Panc1 (cell line): ENCODE data around the gene SHROOM3. TPM values are rescaled to one million over a fixed set of nuclear protein-coding genes. Genes with fewer than 3 reads are reported as not detected.
A peak's percentile ranks its signal among the peaks of the same experiment; 100 is the strongest.

Experiments
- ATAC-seq: fragments of 200-7000 bp; cut with Tn5 transposase; 2 replicates; pipeline ENCODE4 v1.9.1; 2020; ENCODE audit warnings: mild to moderate bottlenecking, moderate library complexity
- BruUV-seq: library from RNA; stranded (reverse); fragments of 400-500 nt; replicated peaks from 2 replicates; lab custom pipeline; 2021; lab: Mats Ljungman, UMichigan
- CTCF ChIA-PET: fragments of 300-600 bp; sonication (Branson Sonifier 250); formaldehyde crosslinking; loops from one replicate; lab custom pipeline; 2022; ENCODE audit warnings: antibody characterized with exemption; lab: Charles Lee
- POLR2A ChIA-PET: fragments of 300-600 bp; sonication (Branson Sonifier 250); formaldehyde crosslinking; loops from one replicate; lab custom pipeline; 2022; ENCODE audit warnings: antibody characterized with exemption; lab: Charles Lee
- DNase-seq: peaks from one replicate; pipeline ENCODE4 v3.0.0-alpha.2; 2010; ENCODE audit warnings: low read depth, low spot score
- H3K27ac ChIP-seq: 2 replicates; pipeline ENCODE4 v1.5.1; 2011; ENCODE audit warnings: mild to moderate bottlenecking, low read length, inconsistent platforms
- H3K27me3 ChIP-seq: fragments of 200-500 bp; sonication (Bioruptor generic); 2 replicates; pipeline ENCODE4 v1.6.0; 2014; ENCODE audit warnings: low read length, inconsistent platforms; ENCODE audit not compliant: control insufficient read depth, insufficient read depth
- H3K36me3 ChIP-seq: fragments of 200-500 bp; sonication (Bioruptor generic); 2 replicates; pipeline ENCODE4 v1.5.1; 2014; ENCODE audit warnings: inconsistent platforms, mild to moderate bottlenecking, low read length, moderate library complexity; ENCODE audit not compliant: control insufficient read depth, insufficient read depth
- H3K4me1 ChIP-seq: 2 replicates; pipeline ENCODE4 v1.5.1; 2011; ENCODE audit warnings: inconsistent platforms, mild to moderate bottlenecking, low read length, moderate library complexity; ENCODE audit not compliant: control insufficient read depth, insufficient read depth
- H3K4me3 ChIP-seq, 2 experiments: 2 replicates each; pipeline ENCODE4 v1.5.1; 2011 to 2012; ENCODE audit warnings: low read depth in 2 of 2, low read length in 2 of 2, mild to moderate bottlenecking in 2 of 2, inconsistent platforms in 1 of 2, moderate library complexity in 1 of 2
- H3K9me3 ChIP-seq: fragments of 200-500 bp; sonication (Bioruptor generic); 2 replicates; pipeline ENCODE4 v1.5.1; 2014; ENCODE audit warnings: low read depth, mild to moderate bottlenecking, inconsistent platforms, low read length, moderate library complexity; ENCODE audit not compliant: control insufficient read depth, insufficient read depth
- POLR2AphosphoS5 ChIP-seq: IDR thresholded peaks from 2 replicates; pipeline ENCODE4 v1.6.1; 2012; ENCODE audit warnings: mild to moderate bottlenecking, low read depth, low read length, moderate library complexity
- REST ChIP-seq, 2 experiments: IDR thresholded peaks; 2 replicates each; pipeline ENCODE4 v1.6.1; 2011 to 2012; ENCODE audit warnings: low read depth in 2 of 2, control low read depth in 1 of 2, low read length in 1 of 2, mild to moderate bottlenecking in 1 of 2, moderate library complexity in 1 of 2; ENCODE audit not compliant: insufficient read depth in 1 of 2
- SIN3A ChIP-seq: IDR thresholded peaks from 2 replicates; pipeline ENCODE4 v1.6.1; 2012; ENCODE audit warnings: low read depth, mild to moderate bottlenecking, low read length, moderate library complexity, borderline replicate concordance; ENCODE audit not compliant: insufficient read depth
- TCF7L2 ChIP-seq: IDR thresholded peaks from 2 replicates; pipeline ENCODE4 v1.6.1; 2011; ENCODE audit warnings: mild to moderate bottlenecking, low read depth, low read length, inconsistent platforms
- in situ Hi-C: cut with HindIII; loops from 2 replicates; pipeline ENCODE4 v1.10.0; 2016; ENCODE audit warnings: low sequenced_read_pairs, low pct_unique_long_range_greater_than_20kb
- intact Hi-C: fragments of 100-400 bp; cut with micrococcal nuclease; formaldehyde crosslinking; loops from one replicate; pipeline ENCODE4 v1.10.0; 2022; ENCODE audit not compliant: unreplicated experiment
- total RNA-seq: library from RNA; stranded (reverse); gene quantifications from one replicate; pipeline ENCODE4 v1.2.1, GENCODE V29; 2021; ENCODE audit not compliant: unreplicated experiment
- TF ChIP-seq, protein P1 (sequence below): fragments of 450-650 bp; IDR thresholded peaks from 2 replicates; pipeline ENCODE4 v1.5.1; 2017; ENCODE audit warnings: mild to moderate bottlenecking

The SHROOM3 gene
- total RNA-seq, 1 experiment from 2014 or later: 7.2 TPM

DNA sequence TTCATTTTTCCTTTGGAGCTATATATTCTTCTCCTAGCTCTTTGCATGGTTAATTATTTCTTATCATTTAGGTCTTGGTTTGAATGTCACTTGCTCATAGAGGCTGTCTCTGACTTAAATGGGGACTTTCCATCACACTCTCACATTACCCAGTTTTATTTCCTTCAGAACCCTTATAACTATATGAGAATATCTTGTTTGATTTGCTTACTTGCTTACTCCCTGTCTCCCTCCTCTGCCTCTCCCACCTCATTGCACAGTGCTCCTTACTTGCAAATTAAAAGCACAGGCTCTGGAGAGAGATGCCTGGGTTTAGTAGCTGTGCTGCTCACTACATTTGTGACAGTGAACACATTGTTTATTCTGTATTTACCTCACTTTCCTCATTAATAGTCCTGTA, 288.3 kb downstream of the SHROOM3 start:
- Histone ChIP-seq H3K9me3 (no peaks in the 10 kb centered on the region), H3K4me3 (no peak overlapping the region), H3K27ac (no peak overlapping the region; the same call in 1 of the 2 replicates), H3K36me3 (no peaks in the 10 kb centered on the region), H3K27me3 (no peaks in the 10 kb centered on the region), H3K4me1 (peaks cover 10% of the 10 kb centered on the region; the same call in 1 of the 2 replicates)
- ChIA-PET CTCF (interaction anchor here (0.7 kb wide), 1 partner anchor 404 kb away, joined by 4 read pairs; no protein-coding TSS in a partner anchor), POLR2A (interaction anchor here (0.6 kb wide), 1 partner anchor 179 kb away, joined by 3 read pairs; no protein-coding TSS in a partner anchor)
- no peak for DNase-seq
- peak; percentile 70; the same call in 1 of the 2 replicates for ATAC-seq
- in situ Hi-C loops (no loop called here), intact Hi-C loops (no loop called here)
- no peak for TF ChIP-seq REST (IDR thresholded peaks at IDR 0.05; ENCODE audit: insufficient read depth in 1 of 2, low read depth in 2 of 2, low read length in 1 of 2)
- TF ChIP-seq, protein P1, sequence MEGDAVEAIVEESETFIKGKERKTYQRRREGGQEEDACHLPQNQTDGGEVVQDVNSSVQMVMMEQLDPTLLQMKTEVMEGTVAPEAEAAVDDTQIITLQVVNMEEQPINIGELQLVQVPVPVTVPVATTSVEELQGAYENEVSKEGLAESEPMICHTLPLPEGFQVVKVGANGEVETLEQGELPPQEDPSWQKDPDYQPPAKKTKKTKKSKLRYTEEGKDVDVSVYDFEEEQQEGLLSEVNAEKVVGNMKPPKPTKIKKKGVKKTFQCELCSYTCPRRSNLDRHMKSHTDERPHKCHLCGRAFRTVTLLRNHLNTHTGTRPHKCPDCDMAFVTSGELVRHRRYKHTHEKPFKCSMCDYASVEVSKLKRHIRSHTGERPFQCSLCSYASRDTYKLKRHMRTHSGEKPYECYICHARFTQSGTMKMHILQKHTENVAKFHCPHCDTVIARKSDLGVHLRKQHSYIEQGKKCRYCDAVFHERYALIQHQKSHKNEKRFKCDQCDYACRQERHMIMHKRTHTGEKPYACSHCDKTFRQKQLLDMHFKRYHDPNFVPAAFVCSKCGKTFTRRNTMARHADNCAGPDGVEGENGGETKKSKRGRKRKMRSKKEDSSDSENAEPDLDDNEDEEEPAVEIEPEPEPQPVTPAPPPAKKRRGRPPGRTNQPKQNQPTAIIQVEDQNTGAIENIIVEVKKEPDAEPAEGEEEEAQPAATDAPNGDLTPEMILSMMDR: peak; percentile 38
- TF ChIP-seq SIN3A: no peak
- BruUV-seq: no TSS peak

DNA sequence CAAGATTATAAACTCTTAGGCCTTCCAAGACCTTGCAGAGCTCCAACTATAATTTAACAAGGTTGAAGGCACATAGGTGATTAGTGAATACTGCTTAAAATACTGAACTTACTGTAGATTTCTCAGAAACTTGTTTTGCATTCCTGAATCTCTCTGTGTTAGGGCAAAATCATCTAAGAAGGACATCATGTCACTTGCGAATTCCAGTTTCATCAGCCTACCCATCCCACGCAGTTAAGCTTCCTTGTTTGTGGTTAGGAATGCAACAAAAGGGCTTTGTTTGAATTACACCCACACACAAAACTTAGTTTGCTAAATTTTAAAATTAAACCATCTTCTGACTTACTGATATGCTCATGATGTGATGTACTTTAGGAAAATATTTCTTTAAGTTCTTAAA, 288.9 kb downstream of the SHROOM3 start:
- DNase-seq (no peak), ATAC-seq (no peak)
- no peaks in the 10 kb centered on the region for H3K36me3 ChIP-seq
- H3K27me3 ChIP-seq: no peaks in the 10 kb centered on the region
- in situ Hi-C loops (no loop called here), intact Hi-C loops (no loop called here)
- POLR2A ChIA-PET: interaction anchor here (0.6 kb wide), 1 partner anchor 180 kb away, joined by 3 read pairs; no protein-coding TSS in a partner anchor
- H3K4me3 ChIP-seq: no peak overlapping the region
- no TSS peak for BruUV-seq
- CTCF ChIA-PET: interaction anchor here (0.7 kb wide), 1 partner anchor 404 kb away, joined by 4 read pairs; no protein-coding TSS in a partner anchor
- H3K27ac ChIP-seq: no peak overlapping the region
- H3K9me3 ChIP-seq: no peaks in the 10 kb centered on the region
- H3K4me1 ChIP-seq: peaks cover 10% of the 10 kb centered on the region; the same call in 1 of the 2 replicates
- TF ChIP-seq TCF7L2: no peak
- no peak for TF ChIP-seq REST (IDR thresholded peaks at IDR 0.05; ENCODE audit: insufficient read depth in 1 of 2, low read depth in 2 of 2, low read length in 1 of 2)
- TF ChIP-seq SIN3A: no peak
- TF ChIP-seq POLR2AphosphoS5: no peak
- TF ChIP-seq, protein P1: no peak
